KMS-11 (cell line): ENCODE measurements around the gene TFF3.

Source experiments
- H2AFZ ChIP-seq: fragments of 200-600 bp; sonication (generic); 2 replicates; pipeline ENCODE4 v1.6.1; 2016; ENCODE audit warnings: antibody characterized with exemption, mixed run types, low read depth
- H3K27ac ChIP-seq: fragments of 200-600 bp; sonication (generic); 2 replicates; pipeline ENCODE4 v1.6.1; 2016; ENCODE audit warnings: mild to moderate bottlenecking, mixed run types
- H3K27me3 ChIP-seq: fragments of 200-600 bp; sonication (generic); 2 replicates; pipeline ENCODE4 v1.6.1; 2017; ENCODE audit warnings: mild to moderate bottlenecking, low read depth, mixed run types, moderate library complexity; ENCODE audit not compliant: insufficient read depth
- H3K36me3 ChIP-seq: fragments of 200-600 bp; sonication (generic); 2 replicates; pipeline ENCODE4 v1.6.1; 2017; ENCODE audit warnings: mild to moderate bottlenecking, mixed run types; ENCODE audit not compliant: insufficient read depth
- H3K4me1 ChIP-seq: fragments of 200-600 bp; sonication (generic); 2 replicates; pipeline ENCODE4 v1.6.1; 2016; ENCODE audit warnings: mild to moderate bottlenecking, low read depth, mixed run types; ENCODE audit not compliant: poor library complexity, severe bottlenecking
- H3K4me2 ChIP-seq: fragments of 200-600 bp; sonication (generic); 2 replicates; pipeline ENCODE4 v1.7.0; 2016; ENCODE audit warnings: mild to moderate bottlenecking, mixed run types
- H3K4me3 ChIP-seq: fragments of 200-600 bp; sonication (generic); IDR thresholded peaks from 2 replicates; pipeline ENCODE4 v1.6.1; 2017; ENCODE audit warnings: low read depth, low read length, mixed read lengths; ENCODE audit not compliant: insufficient read depth
- H3K79me2 ChIP-seq: fragments of 200-600 bp; sonication (generic); 2 replicates; pipeline ENCODE4 v1.6.1; 2016; ENCODE audit warnings: low read depth, mixed run types; ENCODE audit not compliant: insufficient read depth
- H3K9ac ChIP-seq: fragments of 200-600 bp; sonication (generic); 2 replicates; pipeline ENCODE4 v1.6.1; 2016; ENCODE audit warnings: mild to moderate bottlenecking, mixed run types
- H4K20me1 ChIP-seq: fragments of 200-600 bp; sonication (generic); 2 replicates; pipeline ENCODE4 v1.6.1; 2016; ENCODE audit warnings: mild to moderate bottlenecking, mixed run types; ENCODE audit not compliant: insufficient read depth
- TF ChIP-seq, protein P1 (sequence below): fragments of 200-600 bp; sonication (generic); conservative IDR thresholded peaks from 2 replicates; pipeline ENCODE4 v1.6.1; 2017; ENCODE audit warnings: low read depth, mild to moderate bottlenecking, antibody characterized with exemption, low read length, moderate library complexity, mixed read lengths

The TFF3 gene

DNA sequence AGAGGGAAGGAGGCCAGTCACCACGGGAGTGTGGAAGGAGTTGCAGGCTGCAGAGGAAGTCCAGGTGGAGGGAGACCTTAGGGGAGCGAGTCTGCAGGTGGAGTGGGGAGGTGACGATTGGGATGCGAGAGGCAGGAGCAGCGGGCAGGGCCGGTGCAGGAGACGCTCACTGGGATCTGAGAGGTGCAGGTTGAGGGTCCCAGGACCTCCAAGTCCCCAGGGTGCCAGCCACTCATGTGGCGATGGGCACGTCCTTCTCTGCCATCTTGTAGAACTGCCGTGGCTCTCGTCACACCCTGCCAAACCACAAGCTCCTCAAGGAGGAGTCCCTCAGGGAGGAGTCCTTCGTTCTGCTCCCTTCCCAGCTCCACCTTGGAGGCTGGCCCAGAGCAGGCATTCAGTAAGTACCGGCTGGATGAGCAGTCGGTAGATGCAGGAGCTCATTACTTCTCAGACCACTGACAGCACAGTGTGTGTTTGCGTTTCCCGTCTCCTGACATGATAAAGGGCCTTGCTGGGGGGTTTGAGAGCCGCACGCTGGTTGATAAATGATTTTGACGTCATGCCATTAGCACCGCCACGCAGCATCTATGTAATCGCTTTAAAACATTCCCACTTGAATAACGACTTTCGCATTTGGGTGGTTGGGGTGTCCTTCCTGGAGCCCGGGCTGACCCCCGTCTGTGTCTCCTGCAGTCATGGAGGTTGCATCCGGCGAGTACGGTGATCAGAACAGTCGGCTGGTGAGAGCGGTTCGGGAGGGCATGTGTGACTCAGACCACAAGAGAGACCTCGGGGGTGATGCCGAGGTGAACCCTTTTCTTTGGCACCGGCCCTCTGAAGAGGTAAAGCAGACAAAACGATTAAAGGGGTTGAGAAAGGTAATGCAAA lies 27.8 kb downstream of the TFF3 start:
- TF ChIP-seq, protein P1, sequence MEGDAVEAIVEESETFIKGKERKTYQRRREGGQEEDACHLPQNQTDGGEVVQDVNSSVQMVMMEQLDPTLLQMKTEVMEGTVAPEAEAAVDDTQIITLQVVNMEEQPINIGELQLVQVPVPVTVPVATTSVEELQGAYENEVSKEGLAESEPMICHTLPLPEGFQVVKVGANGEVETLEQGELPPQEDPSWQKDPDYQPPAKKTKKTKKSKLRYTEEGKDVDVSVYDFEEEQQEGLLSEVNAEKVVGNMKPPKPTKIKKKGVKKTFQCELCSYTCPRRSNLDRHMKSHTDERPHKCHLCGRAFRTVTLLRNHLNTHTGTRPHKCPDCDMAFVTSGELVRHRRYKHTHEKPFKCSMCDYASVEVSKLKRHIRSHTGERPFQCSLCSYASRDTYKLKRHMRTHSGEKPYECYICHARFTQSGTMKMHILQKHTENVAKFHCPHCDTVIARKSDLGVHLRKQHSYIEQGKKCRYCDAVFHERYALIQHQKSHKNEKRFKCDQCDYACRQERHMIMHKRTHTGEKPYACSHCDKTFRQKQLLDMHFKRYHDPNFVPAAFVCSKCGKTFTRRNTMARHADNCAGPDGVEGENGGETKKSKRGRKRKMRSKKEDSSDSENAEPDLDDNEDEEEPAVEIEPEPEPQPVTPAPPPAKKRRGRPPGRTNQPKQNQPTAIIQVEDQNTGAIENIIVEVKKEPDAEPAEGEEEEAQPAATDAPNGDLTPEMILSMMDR = no peak
- H2AFZ ChIP-seq = no peak overlapping the region
- no peaks in the 10 kb centered on the region for H3K36me3 ChIP-seq
- no peaks in the 10 kb centered on the region for H4K20me1 ChIP-seq
- H3K9ac ChIP-seq = no peak overlapping the region
- no peaks in the 10 kb centered on the region for H3K79me2 ChIP-seq
- H3K4me1 ChIP-seq = no peaks in the 10 kb centered on the region
- no peak overlapping the region for H3K4me3 ChIP-seq
- no peaks in the 10 kb centered on the region for H3K27me3 ChIP-seq
- no peak overlapping the region for H3K4me2 ChIP-seq
- H3K27ac ChIP-seq = no peak overlapping the region

DNA sequence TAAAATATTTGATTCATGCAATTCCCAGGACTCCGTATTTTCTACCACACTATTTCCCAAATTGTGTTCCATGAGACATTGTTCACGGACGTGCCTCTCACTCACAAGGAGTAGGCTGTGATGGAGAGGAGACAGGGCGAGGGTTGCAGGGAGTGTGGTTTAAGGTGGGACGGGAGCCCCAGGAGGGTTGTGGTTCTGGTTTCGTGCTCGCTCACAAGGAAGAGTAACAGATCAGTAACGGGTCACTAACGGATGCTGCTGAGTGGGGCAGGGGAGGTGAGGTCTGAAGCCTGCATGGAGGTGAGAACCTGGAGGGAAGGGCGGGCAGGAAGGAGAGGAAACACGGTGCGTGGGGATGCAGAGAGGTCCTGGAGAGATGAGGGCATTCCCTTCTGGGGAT lies 28.8 kb downstream of the TFF3 start:
- H3K79me2 ChIP-seq = no peaks in the 10 kb centered on the region
- H3K4me2 ChIP-seq = no peak overlapping the region
- no peak overlapping the region for H3K4me3 ChIP-seq
- no peak overlapping the region for H3K27ac ChIP-seq
- H4K20me1 ChIP-seq = no peaks in the 10 kb centered on the region
- H2AFZ ChIP-seq = no peak overlapping the region
- TF ChIP-seq, protein P1 = no peak
- no peaks in the 10 kb centered on the region for H3K27me3 ChIP-seq
- H3K4me1 ChIP-seq = no peaks in the 10 kb centered on the region
- no peaks in the 10 kb centered on the region for H3K36me3 ChIP-seq
- no peak overlapping the region for H3K9ac ChIP-seq

DNA sequence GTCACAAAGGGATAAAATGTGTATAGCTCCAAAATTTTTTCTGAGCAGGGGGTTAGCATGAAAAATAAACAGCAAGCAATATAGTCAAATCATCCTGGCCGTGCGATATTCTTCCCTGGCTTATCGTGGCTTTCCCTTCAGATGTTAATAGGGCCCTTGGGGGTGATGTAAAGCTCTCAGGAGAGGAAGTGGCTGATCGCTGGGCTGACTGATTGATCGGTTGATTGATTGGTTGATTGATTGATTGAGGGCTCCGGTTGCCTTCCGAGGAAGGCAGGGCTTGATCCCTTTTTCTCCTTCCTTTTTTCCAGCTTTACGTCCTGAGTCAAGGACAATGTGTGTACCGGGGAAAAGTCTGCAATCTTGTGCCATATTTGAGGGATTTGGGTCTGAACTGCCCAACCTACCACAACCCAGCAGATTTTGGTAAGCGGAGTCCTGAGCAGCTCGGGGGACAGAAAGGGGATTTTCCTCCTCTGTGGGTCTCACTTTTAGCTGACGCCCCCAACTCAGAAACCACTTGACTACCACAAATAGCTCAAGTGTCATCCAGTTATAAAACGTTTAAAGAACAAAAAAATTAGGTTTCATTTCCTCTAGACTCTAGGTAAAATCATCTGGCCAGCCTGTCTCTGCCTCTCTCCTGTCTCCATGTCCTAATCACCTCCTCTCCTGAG lies 29.5 kb downstream of the TFF3 start:
- TF ChIP-seq, protein P1 = no peak
- Histone ChIP-seq H2AFZ (no peak overlapping the region), H3K4me1 (no peaks in the 10 kb centered on the region), H3K4me3 (no peak overlapping the region), H3K27me3 (no peaks in the 10 kb centered on the region), H3K27ac (no peak overlapping the region), H3K9ac (no peak overlapping the region), H4K20me1 (no peaks in the 10 kb centered on the region), H3K36me3 (no peaks in the 10 kb centered on the region), H3K4me2 (no peak overlapping the region), H3K79me2 (no peaks in the 10 kb centered on the region)

DNA sequence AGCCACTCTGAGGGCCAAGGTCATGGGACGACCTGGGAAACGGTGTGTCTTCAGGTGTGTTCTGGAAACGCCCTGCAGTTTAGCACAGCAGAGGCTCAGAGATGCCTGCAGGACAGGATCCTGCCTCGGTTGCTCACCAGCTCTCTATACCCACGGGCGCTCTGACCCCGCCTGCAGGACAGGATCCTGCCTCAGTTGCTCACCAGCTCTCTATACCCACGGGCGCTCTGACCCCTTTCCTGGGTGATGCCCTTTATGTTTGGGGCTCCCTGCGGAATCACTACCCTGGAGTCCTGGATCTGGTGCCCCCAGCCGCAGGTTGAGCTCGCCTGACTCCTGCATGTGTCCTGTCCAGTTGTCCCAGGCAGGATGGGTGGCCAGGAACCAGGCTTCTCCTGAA lies 32.5 kb downstream of the TFF3 start:
- TF ChIP-seq, protein P1 = no peak

More for the DNA sequence above, 32.5 kb downstream of the TFF3 start:
- Histone ChIP-seq H3K27me3 (no peaks in the 10 kb centered on the region), H3K36me3 (no peaks in the 10 kb centered on the region), H4K20me1 (no peaks in the 10 kb centered on the region), H3K4me2 (no peak overlapping the region), H2AFZ (no peak overlapping the region), H3K9ac (no peak overlapping the region), H3K27ac (no peak overlapping the region), H3K4me1 (no peaks in the 10 kb centered on the region), H3K79me2 (no peaks in the 10 kb centered on the region), H3K4me3 (no peak overlapping the region)
